CD4-positive, alpha-beta T cell (primary cell): ENCODE data around the gene ADAM19. TPM values are rescaled to one million over a fixed set of nuclear protein-coding genes. Genes with fewer than 3 reads are reported as not detected.

Experiments
- ATAC-seq: fragments of 200-7000 bp; cut with Tn5 transposase; one replicate; pipeline ENCODE4 v1.10.0; 2022; ENCODE audit warnings: mild to moderate bottlenecking; ENCODE audit not compliant: poor library complexity
- CTCF ChIA-PET: fragments of 350-600 bp; sonication (Branson Sonifier 250); formaldehyde crosslinking; loops from one replicate; lab custom pipeline; 2021; ENCODE audit warnings: antibody characterized with exemption, inconsistent platforms; lab: Charles Lee
- POLR2A ChIA-PET: fragments of 350-600 bp; sonication (Branson Sonifier 250); formaldehyde crosslinking; loops from one replicate; lab custom pipeline; 2021; ENCODE audit warnings: antibody characterized with exemption, inconsistent platforms; lab: Charles Lee
- DNase-seq, 14 experiments: peaks; one replicate each; pipeline ENCODE4 v3.0.0-alpha.2; 2013 to 2020; ENCODE audit warnings: mixed read lengths in 2 of 14
- H3K27ac ChIP-seq, 2 donors: one replicate each; pipeline versions ENCODE4 v1.5.1 to v1.7.0; 2013; ENCODE audit warnings: low read length in 2 of 2, low read depth in 1 of 2, mild to moderate bottlenecking in 1 of 2
- H3K27me3 ChIP-seq, 2 experiments: 1 replicate in 1 of 2; 2 replicates in 1 of 2; pipeline versions ENCODE4 v1.6.1 to v1.7.0; 2013; ENCODE audit warnings: low read length in 2 of 2, control low read depth in 1 of 2, mild to moderate bottlenecking in 1 of 2, moderate library complexity in 1 of 2; ENCODE audit not compliant: insufficient read depth in 2 of 2, control insufficient read depth in 1 of 2
- H3K36me3 ChIP-seq: one replicate; pipeline ENCODE4 v1.6.1; 2013; ENCODE audit warnings: low read length, control low read depth; ENCODE audit not compliant: insufficient read depth
- H3K4me1 ChIP-seq: one replicate; pipeline ENCODE4 v1.6.1; 2013; ENCODE audit warnings: low read length, control low read depth; ENCODE audit not compliant: insufficient read depth
- H3K4me3 ChIP-seq: one replicate; pipeline ENCODE4 v1.5.1; 2013; ENCODE audit warnings: mild to moderate bottlenecking, low read length, moderate library complexity
- H3K9me3 ChIP-seq, 2 experiments: 1 replicate in 1 of 2; 2 replicates in 1 of 2; pipeline versions ENCODE4 v1.6.1 to v1.7.0; 2013; ENCODE audit warnings: low read length in 2 of 2, mild to moderate bottlenecking in 2 of 2, control low read depth in 1 of 2, moderate library complexity in 1 of 2; ENCODE audit not compliant: control insufficient read depth in 1 of 2, insufficient read depth in 1 of 2
- H3K27ac Mint-ChIP-seq: one replicate; pipeline ENCODE4 v1.8.0; 2020; ENCODE audit warnings: mixed read lengths
- H3K27me3 Mint-ChIP-seq: one replicate; pipeline ENCODE4 v1.8.0; 2021; ENCODE audit warnings: mixed read lengths
- H3K36me3 Mint-ChIP-seq: one replicate; pipeline ENCODE4 v1.8.0; 2021; ENCODE audit warnings: low read depth, mixed read lengths
- H3K4me1 Mint-ChIP-seq: one replicate; pipeline ENCODE4 v1.8.0; 2021; ENCODE audit warnings: low read depth, mixed read lengths
- H3K4me3 Mint-ChIP-seq: one replicate; pipeline ENCODE4 v1.8.0; 2020; ENCODE audit warnings: mild to moderate bottlenecking, mixed read lengths
- H3K9me3 Mint-ChIP-seq: one replicate; pipeline ENCODE4 v1.8.0; 2020; ENCODE audit warnings: mixed read lengths
- intact Hi-C, 2 experiments: fragments of 100-400 bp; cut with DNase I in 1 of 2; cut with micrococcal nuclease in 1 of 2; formaldehyde crosslinking; loops; one replicate each; pipeline versions ENCODE4 v1.15.1 to v1.9.0; 2023 to 2025; cut with DNase I, micrococcal nuclease
- total RNA-seq, 174 experiments: library from RNA in 2 of 174; stranded (reverse) in 2 of 174; gene quantifications; one replicate each; pipeline ENCODE4 v1.2.3 and lab custom pipeline; 2021 to 2026
- TF ChIP-seq, protein P1 (sequence below): fragments of 200-600 bp; IDR thresholded peaks from one replicate; pipeline ENCODE4 v1.8.0; 2022; ENCODE audit warnings: antibody characterized with exemption, mild to moderate bottlenecking

ADAM19 gene
- total RNA-seq, 2 experiments from 2014 or later: 26.7 to 29.1 TPM

DNA sequence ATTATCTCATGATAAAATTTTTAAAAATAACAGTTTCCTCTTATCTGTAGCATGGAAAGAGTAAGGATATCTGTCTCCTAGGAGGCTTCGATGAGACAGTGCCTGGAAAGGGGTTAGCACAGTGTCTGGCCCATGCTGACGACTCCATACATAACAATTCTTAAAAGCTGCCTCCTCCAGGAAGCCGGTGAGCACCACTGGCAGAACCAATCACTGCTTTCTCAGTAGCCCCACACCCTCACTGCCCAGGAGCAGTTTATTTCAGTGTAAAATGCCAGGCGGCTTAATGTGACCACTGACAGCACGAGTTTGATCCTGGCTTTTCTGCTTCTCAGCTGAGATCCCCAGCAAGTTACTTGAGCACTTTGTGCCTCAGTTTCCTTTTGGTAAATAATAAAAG is 116.7 kb downstream of the ADAM19 start:
- Mint-ChIP-seq H3K4me3 (no peak overlapping the region), H3K9me3 (no peaks in the 10 kb centered on the region), H3K36me3 (no peaks in the 10 kb centered on the region), H3K27me3 (peaks cover 25% of the 10 kb centered on the region), H3K4me1 (peaks cover 9% of the 10 kb centered on the region), H3K27ac (no peak overlapping the region)
- no peak for ATAC-seq
- ChIA-PET CTCF (no interaction called here), POLR2A (interaction anchor here (1.1 kb wide), 1 partner anchor 8 kb away, joined by 5 read pairs; no protein-coding TSS in a partner anchor)
- Histone ChIP-seq H3K27ac (no peak overlapping the region), H3K4me1 (peaks cover 12% of the 10 kb centered on the region), H3K4me3 (no peak overlapping the region), H3K27me3 (peaks cover 13 to 24% of the 10 kb centered on the region in 2 experiments), H3K36me3 (no peaks in the 10 kb centered on the region), H3K9me3 (no peaks in the 10 kb centered on the region)
- intact Hi-C loops: no loop called here
- TF ChIP-seq, protein P1, sequence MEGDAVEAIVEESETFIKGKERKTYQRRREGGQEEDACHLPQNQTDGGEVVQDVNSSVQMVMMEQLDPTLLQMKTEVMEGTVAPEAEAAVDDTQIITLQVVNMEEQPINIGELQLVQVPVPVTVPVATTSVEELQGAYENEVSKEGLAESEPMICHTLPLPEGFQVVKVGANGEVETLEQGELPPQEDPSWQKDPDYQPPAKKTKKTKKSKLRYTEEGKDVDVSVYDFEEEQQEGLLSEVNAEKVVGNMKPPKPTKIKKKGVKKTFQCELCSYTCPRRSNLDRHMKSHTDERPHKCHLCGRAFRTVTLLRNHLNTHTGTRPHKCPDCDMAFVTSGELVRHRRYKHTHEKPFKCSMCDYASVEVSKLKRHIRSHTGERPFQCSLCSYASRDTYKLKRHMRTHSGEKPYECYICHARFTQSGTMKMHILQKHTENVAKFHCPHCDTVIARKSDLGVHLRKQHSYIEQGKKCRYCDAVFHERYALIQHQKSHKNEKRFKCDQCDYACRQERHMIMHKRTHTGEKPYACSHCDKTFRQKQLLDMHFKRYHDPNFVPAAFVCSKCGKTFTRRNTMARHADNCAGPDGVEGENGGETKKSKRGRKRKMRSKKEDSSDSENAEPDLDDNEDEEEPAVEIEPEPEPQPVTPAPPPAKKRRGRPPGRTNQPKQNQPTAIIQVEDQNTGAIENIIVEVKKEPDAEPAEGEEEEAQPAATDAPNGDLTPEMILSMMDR: no peak
- DNase-seq: no peak

DNA sequence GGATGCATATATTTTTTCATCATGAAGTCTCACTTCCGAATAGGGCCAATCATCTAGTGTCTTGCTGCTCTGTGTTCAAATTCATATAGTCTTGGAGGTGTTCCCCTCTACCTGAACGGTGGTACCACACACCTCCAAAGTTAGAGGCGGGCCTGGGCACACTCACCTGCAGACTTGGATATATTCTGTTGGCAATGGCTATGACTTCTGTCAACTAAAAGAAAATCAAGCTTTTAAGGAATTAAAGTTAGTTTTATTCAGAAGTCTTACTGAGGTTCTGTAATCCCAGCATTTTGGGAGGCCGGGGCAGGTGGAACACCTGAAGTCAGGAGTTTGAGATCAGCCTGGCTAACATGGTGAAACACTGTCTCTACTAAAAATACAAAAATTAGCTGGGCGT is 118.2 kb downstream of the ADAM19 start:
- H3K27ac Mint-ChIP-seq: no peak overlapping the region
- no peak for DNase-seq
- ATAC-seq: no peak
- no peaks in the 10 kb centered on the region for H3K36me3 Mint-ChIP-seq
- H3K27me3 Mint-ChIP-seq: peaks cover 25% of the 10 kb centered on the region
- intact Hi-C loops: no loop called here
- peaks cover 8% of the 10 kb centered on the region for H3K4me1 Mint-ChIP-seq
- no peak overlapping the region for H3K4me3 ChIP-seq
- no peaks in the 10 kb centered on the region for H3K9me3 ChIP-seq
- H3K36me3 ChIP-seq: no peaks in the 10 kb centered on the region
- H3K27ac ChIP-seq: no peak overlapping the region
- peaks cover 12% of the 10 kb centered on the region for H3K4me1 ChIP-seq
- CTCF ChIA-PET: interaction anchor here (0.7 kb wide), 1 partner anchor 18 kb away, joined by 3 read pairs; no protein-coding TSS in a partner anchor
- peaks cover 10 to 24% of the 10 kb centered on the region in 2 experiments for H3K27me3 ChIP-seq
- POLR2A ChIA-PET: no interaction called here
- H3K4me3 Mint-ChIP-seq: no peak overlapping the region
- H3K9me3 Mint-ChIP-seq: no peaks in the 10 kb centered on the region
- TF ChIP-seq, protein P1: no peak

DNA sequence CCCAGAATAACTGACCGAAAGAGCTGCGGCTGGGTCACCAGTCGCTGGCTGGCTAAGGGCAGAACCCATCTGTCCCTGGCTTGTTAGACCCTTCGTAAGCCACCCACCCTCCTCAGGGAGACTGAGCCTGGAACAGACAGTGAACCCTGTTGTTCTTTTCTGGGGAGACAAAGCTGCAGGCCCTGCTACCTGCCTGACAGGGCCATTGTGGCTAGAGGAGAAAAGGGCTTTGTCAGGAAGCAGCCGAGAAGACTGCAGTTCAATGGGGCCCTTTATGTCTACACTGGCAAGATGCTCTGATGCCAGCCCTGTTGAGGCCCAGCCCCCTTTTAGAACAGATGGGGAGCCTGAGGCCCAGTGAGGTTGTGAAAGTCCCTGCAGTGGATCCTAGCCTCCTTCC is 119.3 kb downstream of the ADAM19 start:
- Histone ChIP-seq H3K36me3 (no peaks in the 10 kb centered on the region), H3K27ac (no peak overlapping the region), H3K27me3 (peaks cover 7 to 14% of the 10 kb centered on the region in 2 experiments), H3K9me3 (no peaks in the 10 kb centered on the region), H3K4me1 (peaks cover 12% of the 10 kb centered on the region), H3K4me3 (no peak overlapping the region)
- intact Hi-C loops: no loop called here
- POLR2A ChIA-PET: no interaction called here
- Mint-ChIP-seq H3K27me3 (peaks cover 18% of the 10 kb centered on the region), H3K36me3 (no peaks in the 10 kb centered on the region), H3K4me1 (peaks cover 8% of the 10 kb centered on the region), H3K4me3 (no peak overlapping the region), H3K27ac (no peak overlapping the region), H3K9me3 (no peaks in the 10 kb centered on the region)
- ATAC-seq: no peak
- CTCF ChIA-PET: no interaction called here
- TF ChIP-seq, protein P1: no peak
- DNase-seq: no peak
